GM23338 (cell line): ENCODE results near the gene UBA5. TPM values are rescaled to one million over a fixed set of nuclear protein-coding genes. Genes with fewer than 3 reads are reported as not detected.

Experiments used
- ATAC-seq: fragments of 200-7000 bp; cut with Tn5 transposase; 3 replicates; pipeline ENCODE4 v1.9.1; 2020
- DNase-seq: peaks from one replicate; pipeline ENCODE4 v3.0.0-alpha.2; 2015; ENCODE audit warnings: low spot score
- H2AFZ ChIP-seq: fragments of 200-600 bp; sonication (generic); 2 replicates; pipeline ENCODE4 v1.8.0; 2016; ENCODE audit warnings: antibody characterized with exemption, mild to moderate bottlenecking, moderate library complexity
- H3F3A ChIP-seq: fragments of 200-600 bp; sonication (generic); replicated peaks from 2 replicates; pipeline ENCODE4 v1.8.0; 2017; ENCODE audit warnings: antibody characterized with exemption, mixed run types, low read depth
- H3K27ac ChIP-seq: fragments of 200-600 bp; sonication (generic); 2 replicates; pipeline ENCODE4 v1.6.1; 2016; ENCODE audit warnings: low read depth
- H3K27me3 ChIP-seq: fragments of 200-600 bp; sonication (generic); 2 replicates; pipeline ENCODE4 v1.8.0; 2016; ENCODE audit warnings: mild to moderate bottlenecking, mixed run types, moderate library complexity; ENCODE audit not compliant: insufficient read depth
- H3K36me3 ChIP-seq: fragments of 200-600 bp; sonication (generic); 2 replicates; pipeline ENCODE4 v1.8.0; 2016; ENCODE audit warnings: mild to moderate bottlenecking; ENCODE audit not compliant: insufficient read depth
- H3K4me1 ChIP-seq: fragments of 200-600 bp; sonication (generic); 2 replicates; pipeline ENCODE4 v1.8.0; 2016; ENCODE audit warnings: mild to moderate bottlenecking, moderate library complexity; ENCODE audit not compliant: insufficient read depth
- H3K4me2 ChIP-seq: fragments of 200-600 bp; sonication (generic); 2 replicates; pipeline ENCODE4 v1.7.1; 2017; ENCODE audit warnings: mixed run types
- H3K4me3 ChIP-seq: fragments of 200-600 bp; sonication (generic); 2 replicates; pipeline ENCODE4 v1.6.1; 2016; ENCODE audit warnings: mixed run types
- H3K79me2 ChIP-seq: fragments of 200-600 bp; sonication (generic); replicated peaks from 2 replicates; pipeline ENCODE4 v1.8.0; 2017; ENCODE audit warnings: mild to moderate bottlenecking; ENCODE audit not compliant: insufficient read depth
- H3K9me2 ChIP-seq: fragments of 200-600 bp; sonication (generic); 2 replicates; pipeline ENCODE4 v1.8.0; 2017; ENCODE audit not compliant: insufficient read depth
- H4K20me1 ChIP-seq: fragments of 200-600 bp; sonication (generic); replicated peaks from 2 replicates; pipeline ENCODE4 v1.8.0; 2017; ENCODE audit warnings: mild to moderate bottlenecking; ENCODE audit not compliant: insufficient read depth
- H3K27ac Mint-ChIP-seq: 2 replicates; pipeline ENCODE4 v1.8.0; 2020; ENCODE audit warnings: inconsistent platforms, mild to moderate bottlenecking, moderate library complexity, mixed read lengths
- H3K27me3 Mint-ChIP-seq: 3 replicates; pipeline ENCODE4 v1.8.0; 2022; ENCODE audit warnings: low read depth, mild to moderate bottlenecking, moderate library complexity, mixed read lengths, inconsistent platforms; ENCODE audit not compliant: insufficient read depth, poor library complexity
- H3K36me3 Mint-ChIP-seq: 3 replicates; pipeline ENCODE4 v1.8.0; 2021; ENCODE audit warnings: low read depth, mild to moderate bottlenecking, inconsistent platforms, moderate library complexity, mixed read lengths
- H3K4me1 Mint-ChIP-seq: 3 replicates; pipeline ENCODE4 v1.8.0; 2020; ENCODE audit warnings: mild to moderate bottlenecking, inconsistent platforms, mixed read lengths
- H3K4me3 Mint-ChIP-seq: 3 replicates; pipeline ENCODE4 v1.8.0; 2021; ENCODE audit warnings: moderate library complexity, mild to moderate bottlenecking, inconsistent platforms, mixed read lengths
- H3K9me3 Mint-ChIP-seq: 3 replicates; pipeline ENCODE4 v1.8.0; 2020; ENCODE audit warnings: moderate library complexity, mild to moderate bottlenecking, inconsistent platforms, mixed read lengths
- CREB1 ChIP-seq: fragments of 250-450 bp; sonication (Bioruptor Pico); IDR thresholded peaks from 2 replicates; pipeline ENCODE4 v1.5.0; 2020; ENCODE audit warnings: low read depth, mild to moderate bottlenecking, moderate library complexity
- EZH2 ChIP-seq: fragments of 200-600 bp; sonication (generic); IDR thresholded peaks from one replicate; pipeline ENCODE4 v1.8.0; 2017; ENCODE audit warnings: antibody characterized with exemption, mild to moderate bottlenecking, low read depth; ENCODE audit not compliant: unreplicated experiment
- EZH2phosphoT487 ChIP-seq: fragments of 200-600 bp; sonication (generic); IDR thresholded peaks from one replicate; pipeline ENCODE4 v1.8.1; 2018; ENCODE audit warnings: antibody characterized with exemption; ENCODE audit not compliant: unreplicated experiment
- JUNB ChIP-seq: IDR thresholded peaks from one replicate; pipeline ENCODE4 v1.6.1; 2016; ENCODE audit warnings: antibody characterized with exemption; ENCODE audit not compliant: unreplicated experiment
- NANOG ChIP-seq: IDR thresholded peaks from 2 replicates; pipeline ENCODE4 v1.6.1; 2016; ENCODE audit warnings: antibody characterized with exemption, borderline replicate concordance
- POLR2AphosphoS5 ChIP-seq: IDR thresholded peaks from 2 replicates; pipeline ENCODE4 v1.6.1; 2016; ENCODE audit warnings: antibody characterized with exemption, low read depth
- REST ChIP-seq: IDR thresholded peaks from one replicate; pipeline ENCODE4 v1.6.1; 2018; ENCODE audit warnings: antibody characterized with exemption; ENCODE audit not compliant: unreplicated experiment
- STAT1 ChIP-seq: IDR thresholded peaks from one replicate; pipeline ENCODE4 v1.6.1; 2016; ENCODE audit warnings: antibody characterized with exemption; ENCODE audit not compliant: unreplicated experiment
- ZNF114 ChIP-seq: fragments of 250-450 bp; sonication (Bioruptor Pico); IDR thresholded peaks from 2 replicates; pipeline ENCODE4 v1.5.0; 2020; ENCODE audit warnings: mild to moderate bottlenecking, moderate library complexity
- ZNF331 ChIP-seq: fragments of 250-450 bp; sonication (Bioruptor Pico); IDR thresholded peaks from 2 replicates; pipeline ENCODE4 v1.5.0; 2020; ENCODE audit warnings: low read depth, mild to moderate bottlenecking, moderate library complexity
- polyA plus RNA-seq: library from polyadenylated mRNA; unstranded; fragments of >200 nt; fragmentation: Nextera tagmentation; extraction: Ambion mirVana; gene quantifications from 2 replicates; pipeline ENCODE4 v1.2.1, GENCODE V29; 2016
- total RNA-seq: library from RNA; depleted of rRNA; stranded (reverse); fragments of >200 nt; shearing (Covaris generic); gene quantifications from 2 replicates; pipeline ENCODE4 v1.2.3, GENCODE V29; 2014
- TF ChIP-seq, protein P1 (sequence below), 2 experiments: fragments of 200-600 bp in 1 of 2; sonication (generic) in 1 of 2; conservative IDR thresholded peaks; 2 replicates each; pipeline versions ENCODE4 v1.5.1 to v1.6.1; 2016 to 2017; ENCODE audit warnings: antibody characterized with exemption in 2 of 2, low read depth in 2 of 2, mild to moderate bottlenecking in 2 of 2, moderate library complexity in 1 of 2
- TF ChIP-seq, protein P2 (sequence below): IDR thresholded peaks from 2 replicates; pipeline ENCODE4 v1.6.1; 2016; ENCODE audit warnings: antibody characterized with exemption
- TF ChIP-seq, protein P3 (sequence below): fragments of 250-450 bp; sonication (Bioruptor Pico); IDR thresholded peaks from 2 replicates; pipeline ENCODE4 v1.5.0; 2020; ENCODE audit warnings: mild to moderate bottlenecking, moderate library complexity

The UBA5 gene
- total and polyA plus RNA-seq, 2 experiments from 2014 or later: 22.8 to 51.5 TPM

GRCh38 chr3:132643366-132643765, 16.8 kb upstream of the UBA5 start:
- H3K4me1 Mint-ChIP-seq: no peaks in the 10 kb centered on the region
- H3K79me2 ChIP-seq: no peaks in the 10 kb centered on the region

More at GRCh38 chr3:132643366-132643765, 16.8 kb upstream of the UBA5 start:
- H3K4me1 ChIP-seq: no peaks in the 10 kb centered on the region
- Mint-ChIP-seq H3K27ac (no peak overlapping the region), H3K4me3 (no peak overlapping the region), H3K36me3 (no peaks in the 10 kb centered on the region), H3K27me3 (peaks cover 2% of the 10 kb centered on the region), H3K9me3 (no peaks in the 10 kb centered on the region)
- no peaks in the 10 kb centered on the region for H3K36me3 ChIP-seq
- no peak overlapping the region for H3K4me2 ChIP-seq
- H2AFZ ChIP-seq: no peak overlapping the region
- H3K4me3 ChIP-seq: no peak overlapping the region
- ATAC-seq: no peak
- H3K9me2 ChIP-seq: no peaks in the 10 kb centered on the region
- TF ChIP-seq, protein P1, sequence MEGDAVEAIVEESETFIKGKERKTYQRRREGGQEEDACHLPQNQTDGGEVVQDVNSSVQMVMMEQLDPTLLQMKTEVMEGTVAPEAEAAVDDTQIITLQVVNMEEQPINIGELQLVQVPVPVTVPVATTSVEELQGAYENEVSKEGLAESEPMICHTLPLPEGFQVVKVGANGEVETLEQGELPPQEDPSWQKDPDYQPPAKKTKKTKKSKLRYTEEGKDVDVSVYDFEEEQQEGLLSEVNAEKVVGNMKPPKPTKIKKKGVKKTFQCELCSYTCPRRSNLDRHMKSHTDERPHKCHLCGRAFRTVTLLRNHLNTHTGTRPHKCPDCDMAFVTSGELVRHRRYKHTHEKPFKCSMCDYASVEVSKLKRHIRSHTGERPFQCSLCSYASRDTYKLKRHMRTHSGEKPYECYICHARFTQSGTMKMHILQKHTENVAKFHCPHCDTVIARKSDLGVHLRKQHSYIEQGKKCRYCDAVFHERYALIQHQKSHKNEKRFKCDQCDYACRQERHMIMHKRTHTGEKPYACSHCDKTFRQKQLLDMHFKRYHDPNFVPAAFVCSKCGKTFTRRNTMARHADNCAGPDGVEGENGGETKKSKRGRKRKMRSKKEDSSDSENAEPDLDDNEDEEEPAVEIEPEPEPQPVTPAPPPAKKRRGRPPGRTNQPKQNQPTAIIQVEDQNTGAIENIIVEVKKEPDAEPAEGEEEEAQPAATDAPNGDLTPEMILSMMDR (conservative IDR thresholded peaks at IDR 0.05; ENCODE audit: low read depth in 2 of 2): no peak
- TF ChIP-seq NANOG: no peak
- TF ChIP-seq, protein P2, sequence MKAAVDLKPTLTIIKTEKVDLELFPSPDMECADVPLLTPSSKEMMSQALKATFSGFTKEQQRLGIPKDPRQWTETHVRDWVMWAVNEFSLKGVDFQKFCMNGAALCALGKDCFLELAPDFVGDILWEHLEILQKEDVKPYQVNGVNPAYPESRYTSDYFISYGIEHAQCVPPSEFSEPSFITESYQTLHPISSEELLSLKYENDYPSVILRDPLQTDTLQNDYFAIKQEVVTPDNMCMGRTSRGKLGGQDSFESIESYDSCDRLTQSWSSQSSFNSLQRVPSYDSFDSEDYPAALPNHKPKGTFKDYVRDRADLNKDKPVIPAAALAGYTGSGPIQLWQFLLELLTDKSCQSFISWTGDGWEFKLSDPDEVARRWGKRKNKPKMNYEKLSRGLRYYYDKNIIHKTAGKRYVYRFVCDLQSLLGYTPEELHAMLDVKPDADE: no peak
- TF ChIP-seq, protein P3, sequence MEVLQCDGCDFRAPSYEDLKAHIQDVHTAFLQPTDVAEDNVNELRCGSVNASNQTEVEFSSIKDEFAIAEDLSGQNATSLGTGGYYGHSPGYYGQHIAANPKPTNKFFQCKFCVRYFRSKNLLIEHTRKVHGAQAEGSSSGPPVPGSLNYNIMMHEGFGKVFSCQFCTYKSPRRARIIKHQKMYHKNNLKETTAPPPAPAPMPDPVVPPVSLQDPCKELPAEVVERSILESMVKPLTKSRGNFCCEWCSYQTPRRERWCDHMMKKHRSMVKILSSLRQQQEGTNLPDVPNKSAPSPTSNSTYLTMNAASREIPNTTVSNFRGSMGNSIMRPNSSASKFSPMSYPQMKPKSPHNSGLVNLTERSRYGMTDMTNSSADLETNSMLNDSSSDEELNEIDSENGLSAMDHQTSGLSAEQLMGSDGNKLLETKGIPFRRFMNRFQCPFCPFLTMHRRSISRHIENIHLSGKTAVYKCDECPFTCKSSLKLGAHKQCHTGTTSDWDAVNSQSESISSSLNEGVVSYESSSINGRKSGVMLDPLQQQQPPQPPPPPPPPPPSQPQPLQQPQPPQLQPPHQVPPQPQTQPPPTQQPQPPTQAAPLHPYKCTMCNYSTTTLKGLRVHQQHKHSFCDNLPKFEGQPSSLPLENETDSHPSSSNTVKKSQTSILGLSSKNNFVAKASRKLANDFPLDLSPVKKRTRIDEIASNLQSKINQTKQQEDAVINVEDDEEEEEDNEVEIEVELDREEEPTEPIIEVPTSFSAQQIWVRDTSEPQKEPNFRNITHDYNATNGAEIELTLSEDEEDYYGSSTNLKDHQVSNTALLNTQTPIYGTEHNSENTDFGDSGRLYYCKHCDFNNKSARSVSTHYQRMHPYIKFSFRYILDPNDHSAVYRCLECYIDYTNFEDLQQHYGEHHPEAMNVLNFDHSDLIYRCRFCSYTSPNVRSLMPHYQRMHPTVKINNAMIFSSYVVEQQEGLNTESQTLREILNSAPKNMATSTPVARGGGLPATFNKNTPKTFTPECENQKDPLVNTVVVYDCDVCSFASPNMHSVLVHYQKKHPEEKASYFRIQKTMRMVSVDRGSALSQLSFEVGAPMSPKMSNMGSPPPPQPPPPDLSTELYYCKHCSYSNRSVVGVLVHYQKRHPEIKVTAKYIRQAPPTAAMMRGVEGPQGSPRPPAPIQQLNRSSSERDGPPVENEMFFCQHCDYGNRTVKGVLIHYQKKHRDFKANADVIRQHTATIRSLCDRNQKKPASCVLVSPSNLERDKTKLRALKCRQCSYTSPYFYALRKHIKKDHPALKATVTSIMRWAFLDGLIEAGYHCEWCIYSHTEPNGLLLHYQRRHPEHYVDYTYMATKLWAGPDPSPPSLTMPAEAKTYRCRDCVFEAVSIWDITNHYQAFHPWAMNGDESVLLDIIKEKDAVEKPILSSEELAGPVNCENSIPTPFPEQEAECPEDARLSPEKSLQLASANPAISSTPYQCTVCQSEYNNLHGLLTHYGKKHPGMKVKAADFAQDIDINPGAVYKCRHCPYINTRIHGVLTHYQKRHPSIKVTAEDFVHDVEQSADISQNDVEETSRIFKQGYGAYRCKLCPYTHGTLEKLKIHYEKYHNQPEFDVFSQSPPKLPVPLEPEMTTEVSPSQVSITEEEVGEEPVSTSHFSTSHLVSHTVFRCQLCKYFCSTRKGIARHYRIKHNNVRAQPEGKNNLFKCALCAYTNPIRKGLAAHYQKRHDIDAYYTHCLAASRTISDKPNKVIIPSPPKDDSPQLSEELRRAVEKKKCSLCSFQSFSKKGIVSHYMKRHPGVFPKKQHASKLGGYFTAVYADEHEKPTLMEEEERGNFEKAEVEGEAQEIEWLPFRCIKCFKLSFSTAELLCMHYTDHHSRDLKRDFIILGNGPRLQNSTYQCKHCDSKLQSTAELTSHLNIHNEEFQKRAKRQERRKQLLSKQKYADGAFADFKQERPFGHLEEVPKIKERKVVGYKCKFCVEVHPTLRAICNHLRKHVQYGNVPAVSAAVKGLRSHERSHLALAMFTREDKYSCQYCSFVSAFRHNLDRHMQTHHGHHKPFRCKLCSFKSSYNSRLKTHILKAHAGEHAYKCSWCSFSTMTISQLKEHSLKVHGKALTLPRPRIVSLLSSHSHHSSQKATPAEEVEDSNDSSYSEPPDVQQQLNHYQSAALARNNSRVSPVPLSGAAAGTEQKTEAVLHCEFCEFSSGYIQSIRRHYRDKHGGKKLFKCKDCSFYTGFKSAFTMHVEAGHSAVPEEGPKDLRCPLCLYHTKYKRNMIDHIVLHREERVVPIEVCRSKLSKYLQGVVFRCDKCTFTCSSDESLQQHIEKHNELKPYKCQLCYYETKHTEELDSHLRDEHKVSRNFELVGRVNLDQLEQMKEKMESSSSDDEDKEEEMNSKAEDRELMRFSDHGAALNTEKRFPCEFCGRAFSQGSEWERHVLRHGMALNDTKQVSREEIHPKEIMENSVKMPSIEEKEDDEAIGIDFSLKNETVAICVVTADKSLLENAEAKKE (CRISPR knock-in tag): no peak
- TF ChIP-seq ZNF331: no peak
- TF ChIP-seq STAT1: no peak
- TF ChIP-seq EZH2phosphoT487: no peak
- TF ChIP-seq ZNF114: no peak
- no peak for TF ChIP-seq EZH2
- no peak for TF ChIP-seq POLR2AphosphoS5
- no peak for TF ChIP-seq REST
- no peak for TF ChIP-seq JUNB
- no peak for TF ChIP-seq CREB1 (CRISPR knock-in tag)
- no peaks in the 10 kb centered on the region for H4K20me1 ChIP-seq
- no peak overlapping the region for H3K27ac ChIP-seq
- H3K27me3 ChIP-seq: no peaks in the 10 kb centered on the region
- no peak for DNase-seq
- no peaks in the 10 kb centered on the region for H3F3A ChIP-seq
